ENCODE results near the gene PLEKHN1.
"Not testable (repeated sequence)": the region's sequence is repeated elsewhere in the genome, so short reads cannot be mapped to it uniquely, and the experiment has no call there.

The PLEKHN1 gene

DNA sequence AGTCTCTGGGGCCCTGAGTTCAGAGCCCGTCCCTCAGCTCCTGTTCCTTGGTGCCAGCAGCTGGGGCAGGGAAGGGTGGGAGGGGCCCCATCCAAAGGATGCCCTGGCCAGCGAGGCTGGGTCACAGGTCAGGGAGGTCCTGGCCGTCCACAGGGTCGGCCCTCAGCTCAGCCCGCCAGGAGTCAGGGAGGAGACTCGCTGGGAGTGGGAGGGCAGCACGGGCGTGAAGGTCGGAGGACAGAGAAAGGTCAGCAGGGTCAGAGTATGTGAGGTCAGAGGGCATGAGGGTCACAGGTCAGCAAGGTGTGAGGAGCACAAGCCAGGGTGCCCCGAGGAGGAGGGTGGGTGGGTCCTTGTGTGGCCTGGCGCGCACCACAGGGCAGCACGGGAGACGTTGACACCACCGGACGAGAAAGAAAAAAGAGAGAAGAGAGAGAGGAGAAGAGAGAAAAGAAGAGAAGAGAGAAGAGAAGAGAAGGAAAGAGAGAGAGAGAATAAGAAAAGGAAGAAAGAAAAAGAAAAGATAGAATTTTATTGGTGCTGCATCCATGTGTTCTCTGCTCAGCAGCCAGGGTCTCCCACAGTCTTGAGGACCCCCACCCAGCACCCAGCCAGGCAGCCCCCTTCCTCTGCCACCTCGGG lies 8.5 kb downstream of the PLEKHN1 start:
- Histone ChIP-seq H3K4me3 (ENCODE audit: low read depth, low read length) (no peak overlapping the region), H3K27ac (no peak overlapping the region), H3K36me3 (replicated peaks) (no peaks in the 10 kb centered on the region), H3K27me3 (replicated peaks) (peaks cover 4% of the 10 kb centered on the region)
- no peak for DNase-seq
- TF ChIP-seq, protein P1, sequence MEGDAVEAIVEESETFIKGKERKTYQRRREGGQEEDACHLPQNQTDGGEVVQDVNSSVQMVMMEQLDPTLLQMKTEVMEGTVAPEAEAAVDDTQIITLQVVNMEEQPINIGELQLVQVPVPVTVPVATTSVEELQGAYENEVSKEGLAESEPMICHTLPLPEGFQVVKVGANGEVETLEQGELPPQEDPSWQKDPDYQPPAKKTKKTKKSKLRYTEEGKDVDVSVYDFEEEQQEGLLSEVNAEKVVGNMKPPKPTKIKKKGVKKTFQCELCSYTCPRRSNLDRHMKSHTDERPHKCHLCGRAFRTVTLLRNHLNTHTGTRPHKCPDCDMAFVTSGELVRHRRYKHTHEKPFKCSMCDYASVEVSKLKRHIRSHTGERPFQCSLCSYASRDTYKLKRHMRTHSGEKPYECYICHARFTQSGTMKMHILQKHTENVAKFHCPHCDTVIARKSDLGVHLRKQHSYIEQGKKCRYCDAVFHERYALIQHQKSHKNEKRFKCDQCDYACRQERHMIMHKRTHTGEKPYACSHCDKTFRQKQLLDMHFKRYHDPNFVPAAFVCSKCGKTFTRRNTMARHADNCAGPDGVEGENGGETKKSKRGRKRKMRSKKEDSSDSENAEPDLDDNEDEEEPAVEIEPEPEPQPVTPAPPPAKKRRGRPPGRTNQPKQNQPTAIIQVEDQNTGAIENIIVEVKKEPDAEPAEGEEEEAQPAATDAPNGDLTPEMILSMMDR (IDR thresholded peaks at IDR 0.05; ENCODE audit: low read depth, low read length, missing control alignments), result no peak
- in situ Hi-C loops (cut with HindIII; ENCODE audit: low pct_ligation_motif_present, low sequenced_read_pairs), result no loop called here

DNA sequence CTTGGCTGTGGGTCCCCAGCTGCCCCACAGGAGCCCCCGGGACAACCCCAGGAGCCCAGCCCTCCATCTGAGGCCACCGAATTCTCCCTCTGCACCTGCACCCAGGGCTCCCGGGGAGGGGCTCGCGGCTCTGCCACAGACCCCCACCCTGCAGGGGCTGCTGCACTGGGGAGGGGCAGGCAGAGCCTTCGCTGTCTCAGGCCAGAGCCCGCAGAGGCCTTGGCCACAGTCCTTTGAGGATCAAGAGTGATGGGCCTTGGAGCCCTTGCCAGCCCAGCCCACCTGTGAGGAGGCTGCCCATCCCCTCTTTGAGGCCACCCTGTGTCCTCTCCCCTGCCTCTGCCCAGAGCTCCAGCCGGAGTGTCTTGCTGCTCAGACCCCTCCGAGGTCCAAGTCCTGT lies 9.1 kb downstream of the PLEKHN1 start:
- Histone ChIP-seq H3K27me3 (replicated peaks) (peaks cover 4% of the 10 kb centered on the region), H3K27ac (no peak overlapping the region), H3K36me3 (replicated peaks) (no peaks in the 10 kb centered on the region), H3K4me3 (ENCODE audit: low read depth, low read length) (no peak overlapping the region)
- in situ Hi-C loops (cut with HindIII; ENCODE audit: low pct_ligation_motif_present, low sequenced_read_pairs), result no loop called here
- no peak for DNase-seq
- TF ChIP-seq, protein P1 (IDR thresholded peaks at IDR 0.05; ENCODE audit: low read depth, low read length, missing control alignments), result no peak

DNA sequence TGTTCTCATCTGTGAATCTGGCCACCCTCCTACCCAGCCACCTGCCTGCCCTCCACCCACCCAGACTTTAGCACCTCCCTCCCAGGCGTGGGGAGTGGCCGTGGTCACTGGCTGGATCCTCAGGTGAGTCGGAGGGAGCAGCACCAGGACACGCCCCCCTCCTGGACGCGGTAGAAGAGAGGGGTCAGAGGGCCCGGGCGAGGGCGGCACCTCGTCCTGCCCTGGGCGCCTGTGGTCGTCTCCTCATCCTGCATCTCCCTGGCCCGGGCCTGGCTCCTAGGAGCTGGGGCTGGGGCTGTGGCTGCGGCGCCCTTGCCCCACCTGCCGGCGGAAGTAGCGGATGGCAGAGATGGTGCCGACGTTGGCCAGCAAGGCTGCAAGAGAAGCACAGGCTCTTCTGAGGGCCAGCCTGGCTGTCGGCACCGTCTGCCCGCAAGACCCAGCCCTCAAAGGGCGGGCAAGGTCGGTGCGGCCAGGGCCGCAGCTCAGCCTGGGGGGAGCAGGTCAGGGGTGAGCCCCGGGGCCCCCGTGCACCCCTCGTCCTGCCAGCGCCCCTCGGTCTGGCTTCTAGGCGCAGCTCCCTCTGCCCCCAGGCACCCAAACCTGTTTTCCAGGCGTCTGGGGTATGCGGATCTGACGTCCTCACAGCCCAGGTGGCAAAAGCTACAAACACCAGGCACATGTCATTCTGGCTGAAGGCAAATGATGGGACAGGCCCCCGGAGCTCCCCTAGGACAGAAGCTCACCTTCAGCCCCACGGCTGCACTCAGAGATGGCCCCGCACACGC lies 9.8 kb downstream of the PLEKHN1 start:
- TF ChIP-seq, protein P1 (IDR thresholded peaks at IDR 0.05; ENCODE audit: low read depth, low read length, missing control alignments), result peak; percentile 67
- no peak overlapping the region for H3K27ac ChIP-seq
- in situ Hi-C loops (cut with HindIII; ENCODE audit: low pct_ligation_motif_present, low sequenced_read_pairs), result no loop called here
- no peaks in the 10 kb centered on the region for H3K36me3 ChIP-seq (replicated peaks)
- H3K4me3 ChIP-seq (ENCODE audit: low read depth, low read length), result no peak overlapping the region
- no peaks in the 10 kb centered on the region for H3K27me3 ChIP-seq (replicated peaks)
- DNase-seq, result no peak

DNA sequence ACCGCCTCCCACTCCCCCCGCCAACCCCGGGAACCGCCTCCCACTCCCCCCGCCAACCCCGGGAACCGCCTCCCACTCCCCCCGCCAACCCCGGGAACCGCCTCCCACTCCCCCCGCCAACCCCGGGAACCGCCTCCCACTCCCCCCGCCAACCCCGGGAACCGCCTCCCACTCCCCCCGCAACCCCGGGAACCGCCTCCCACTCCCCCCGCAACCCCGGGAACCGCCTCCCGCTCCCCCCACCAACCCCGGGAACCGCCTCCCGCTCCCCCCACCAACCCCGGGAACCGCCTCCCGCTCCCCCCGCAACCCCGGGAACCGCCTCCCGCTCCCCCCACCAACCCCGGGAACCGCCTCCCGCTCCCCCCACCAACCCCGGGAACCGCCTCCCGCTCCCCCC lies 10.5 kb downstream of the PLEKHN1 start:
- H3K27ac ChIP-seq; in situ Hi-C loops (cut with HindIII; ENCODE audit: low pct_ligation_motif_present, low sequenced_read_pairs); H3K4me3 ChIP-seq (ENCODE audit: low read depth, low read length); DNase-seq; H3K36me3 ChIP-seq (replicated peaks); H3K27me3 ChIP-seq (replicated peaks): not testable (repeated sequence)

DNA sequence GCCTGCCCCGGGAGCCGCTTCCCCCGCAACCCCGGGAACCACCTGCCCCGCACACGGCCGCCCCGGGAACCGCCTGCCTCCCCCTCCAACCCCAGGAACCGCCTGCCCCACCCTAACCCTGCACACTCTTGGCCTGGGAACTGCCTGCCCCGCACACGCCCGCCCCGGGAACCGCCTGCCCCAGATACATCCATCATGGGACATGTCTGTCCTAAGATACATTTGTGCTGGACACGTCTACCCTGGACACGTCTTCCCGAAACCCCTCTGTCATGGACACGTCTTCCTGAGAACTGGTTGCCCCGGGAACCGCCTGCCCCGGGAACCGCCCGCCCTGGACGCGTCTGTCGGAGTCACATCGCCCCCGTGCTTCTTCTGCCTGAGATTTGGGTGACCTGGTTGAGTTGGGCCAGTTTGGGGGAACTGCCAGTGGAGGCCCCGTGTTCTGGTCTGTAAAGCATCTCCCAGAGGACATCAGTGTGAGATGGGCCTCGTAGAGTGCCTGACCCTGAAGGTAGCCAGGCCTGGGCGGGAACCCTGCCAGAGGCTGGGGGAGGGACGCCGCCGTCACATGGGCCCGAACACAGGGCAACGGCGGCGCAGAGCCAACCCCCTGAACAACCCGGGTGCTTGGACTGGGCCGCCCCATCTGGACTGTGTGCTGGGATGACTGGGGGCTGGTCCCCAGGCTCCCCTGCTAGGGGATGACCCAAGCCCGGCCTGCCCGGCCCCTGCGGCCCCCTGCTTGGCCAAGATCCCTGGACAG lies 12.0 kb downstream of the PLEKHN1 start:
- no peak overlapping the region for H3K27ac ChIP-seq
- no peak for DNase-seq
- peaks cover 3% of the 10 kb centered on the region for H3K27me3 ChIP-seq (replicated peaks)
- TF ChIP-seq, protein P1 (IDR thresholded peaks at IDR 0.05; ENCODE audit: low read depth, low read length, missing control alignments), result no peak
- in situ Hi-C loops (cut with HindIII; ENCODE audit: low pct_ligation_motif_present, low sequenced_read_pairs), result no loop called here
- H3K36me3 ChIP-seq (replicated peaks), result no peaks in the 10 kb centered on the region
- H3K4me3 ChIP-seq (ENCODE audit: low read depth, low read length), result no peak overlapping the region
